HepG2 (cell line): ENCODE measurements around the gene SGSH. TPM values are rescaled to one million over a fixed set of nuclear protein-coding genes. Genes with fewer than 3 reads are reported as not detected.

Experiments used
- ATAC-seq: fragments of 200-7000 bp; cut with Tn5 transposase; 3 replicates; pipeline ENCODE4 v1.9.1; 2020; ENCODE audit warnings: mild to moderate bottlenecking, moderate library complexity
- BruUV-seq: library from RNA; stranded (reverse); fragments of 400-500 nt; replicated peaks from 2 replicates; lab custom pipeline; 2021; lab: Mats Ljungman, UMichigan
- CTCF ChIA-PET: fragments of 300-600 bp; formaldehyde crosslinking; extraction: SDS; loops from one replicate; lab custom pipeline; 2021; ENCODE audit warnings: low total read pairs, inconsistent platforms, low intra/inter-chr PET ratio; lab: Yijun Ruan, JAX
- POLR2A ChIA-PET: fragments of 350-600 bp; sonication (Branson Sonifier 250); formaldehyde crosslinking; loops from one replicate; lab custom pipeline; 2020; ENCODE audit warnings: antibody characterized with exemption, inconsistent platforms; lab: Yijun Ruan, JAX
- DNase-seq: peaks from one replicate; pipeline ENCODE4 v3.0.0-alpha.2; 2015; ENCODE audit warnings: low spot score
- FAIRE-seq: peaks from 3 replicates; lab custom pipeline; 2011; peaks lifted over from hg19 to GRCh38; lab: Jason Lieb, UNC
- H2AFZ ChIP-seq: one replicate; pipeline ENCODE4 v1.6.1; 2011; ENCODE audit warnings: low read length, inconsistent platforms
- H3K27ac ChIP-seq: fragments of 300-600 bp; 3 replicates; pipeline ENCODE4 v1.8.0; 2011; ENCODE audit warnings: mixed run types, mild to moderate bottlenecking, mixed read lengths, low read length, inconsistent platforms; ENCODE audit not compliant: insufficient read depth; ENCODE audit errors: extremely low read length
- H3K27me3 ChIP-seq, 2 experiments: fragments of 200-600 bp in 1 of 2; 2 replicates in 1 of 2; 3 replicates in 1 of 2; pipeline versions ENCODE4 v1.6.0 to v1.8.0; 2011; ENCODE audit warnings: low read length in 2 of 2, mild to moderate bottlenecking in 2 of 2, moderate library complexity in 2 of 2, inconsistent platforms in 1 of 2; ENCODE audit not compliant: insufficient read depth in 2 of 2, control insufficient read depth in 1 of 2
- H3K36me3 ChIP-seq, 2 experiments: fragments of 200-600 bp in 1 of 2; replicated peaks in 1 of 2; 2 replicates in 1 of 2; 3 replicates in 1 of 2; pipeline versions ENCODE4 v1.5.1 to v1.8.0; 2011; ENCODE audit warnings: low read length in 2 of 2, inconsistent platforms in 1 of 2; ENCODE audit not compliant: insufficient read depth in 2 of 2, control insufficient read depth in 1 of 2
- H3K4me1 ChIP-seq: 2 replicates; pipeline ENCODE4 v1.5.1; 2012; ENCODE audit warnings: low read length, inconsistent platforms; ENCODE audit not compliant: insufficient read depth
- H3K4me2 ChIP-seq: 2 replicates; pipeline ENCODE4 v1.6.0; 2011; ENCODE audit warnings: low read depth, low read length, inconsistent platforms
- H3K4me3 ChIP-seq, 3 experiments: fragments of 200-600 bp in 1 of 3; sonication (generic), shearing (Covaris generic) in 1 of 3; replicated peaks in 1 of 3; 2 replicates each; pipeline ENCODE4 v1.5.1; 2011 to 2016; ENCODE audit warnings: low read length in 3 of 3, inconsistent platforms in 2 of 3, low read depth in 2 of 3, mild to moderate bottlenecking in 2 of 3, control low read depth in 1 of 3, mixed read lengths in 1 of 3; ENCODE audit not compliant: insufficient read depth in 1 of 3
- H3K79me2 ChIP-seq: one replicate; pipeline ENCODE4 v1.6.1; 2011; ENCODE audit warnings: low read length, inconsistent platforms; ENCODE audit not compliant: insufficient read depth
- H3K9ac ChIP-seq: 2 replicates; pipeline ENCODE4 v1.6.0; 2011; ENCODE audit warnings: mild to moderate bottlenecking, low read depth, low read length, inconsistent platforms; ENCODE audit not compliant: insufficient read depth
- H3K9me3 ChIP-seq: 2 replicates; pipeline ENCODE4 v1.5.1; 2012; ENCODE audit warnings: mild to moderate bottlenecking, low read length
- H4K20me1 ChIP-seq: 2 replicates; pipeline ENCODE4 v1.6.0; 2011; ENCODE audit warnings: inconsistent platforms, mild to moderate bottlenecking, low read length, moderate library complexity; ENCODE audit not compliant: insufficient read depth
- ASH2L ChIP-seq: fragments of 300-600, 200-600 bp; sonication (generic); IDR thresholded peaks from 2 replicates; pipeline ENCODE4 v1.7.0; 2017; ENCODE audit warnings: low read depth, mild to moderate bottlenecking, moderate library complexity, mixed read lengths, low read length; ENCODE audit not compliant: insufficient read length
- BCLAF1 ChIP-seq: fragments of 450-650 bp; IDR thresholded peaks from 2 replicates; pipeline ENCODE4 v1.6.1; 2017; ENCODE audit warnings: mild to moderate bottlenecking
- HNRNPL ChIP-seq: fragments of 200-400 bp; formaldehyde crosslinking; IDR thresholded peaks from 2 replicates; pipeline ENCODE4 v1.6.1; 2017; ENCODE audit warnings: mild to moderate bottlenecking, low read depth, low read length
- KIAA2018 ChIP-seq: sonication (generic); formaldehyde crosslinking; IDR thresholded peaks from 2 replicates; pipeline ENCODE4 v1.5.0; 2020; ENCODE audit warnings: mild to moderate bottlenecking, missing genetic modification reagents, borderline replicate concordance
- MZF1 ChIP-seq: sonication (generic); formaldehyde crosslinking; IDR thresholded peaks from 2 replicates; pipeline ENCODE4 v1.8.1; 2023; ENCODE audit warnings: mild to moderate bottlenecking, missing genetic modification reagents, borderline replicate concordance
- PREB ChIP-seq: sonication (generic); formaldehyde crosslinking; IDR thresholded peaks from 2 replicates; pipeline ENCODE4 v1.4.0; 2020; ENCODE audit warnings: missing genetic modification reagents
- ZNF879 ChIP-seq: sonication (generic); formaldehyde crosslinking; IDR thresholded peaks from 2 replicates; pipeline ENCODE4 v1.8.1; 2023; ENCODE audit warnings: missing genetic modification reagents
- whole genome bisulfite sequencing: methylation state at CpG from one replicate; pipeline ENCODE4 v1.1.6; 2017; ENCODE audit warnings: low lambda C conversion rate; 5-methylcytosine and 5-hydroxymethylcytosine counted together
- in situ Hi-C: cut with HindIII; loops from 2 replicates; pipeline ENCODE4 v1.10.0; 2017; ENCODE audit warnings: low pct_unique_long_range_greater_than_20kb; ENCODE audit not compliant: extremely low pct_ligation_motif_present
- intact Hi-C: fragments of 100-400 bp; cut with micrococcal nuclease; formaldehyde crosslinking; loops from one replicate; pipeline ENCODE4 v1.10.0; 2022; ENCODE audit not compliant: unreplicated experiment
- polyA plus RNA-seq, 8 experiments: library from polyadenylated mRNA; depleted of rRNA in 3 of 8; stranded (reverse) in 7 of 8; unstranded in 1 of 8; fragments of >200 nt; fragmentation: Illumina TruSeq in 4 of 8; extraction: Trizol in 4 of 8; gene quantifications; 2 replicates each; pipeline versions ENCODE4 v1.2.1 to v1.2.3, GENCODE V29; 2011 to 2016; ENCODE audit warnings: low read depth in 4 of 8, missing spikeins in 1 of 8, mixed read lengths in 1 of 8; ENCODE audit not compliant: insufficient read depth in 1 of 8
- total RNA-seq, 5 experiments: library from RNA; depleted of rRNA; stranded (reverse); fragments of >200 nt; fragmentation: Illumina TruSeq; extraction: Trizol; gene quantifications; 2 replicates each; pipeline ENCODE4 v1.2.3, GENCODE V29; 2016; ENCODE audit warnings: low read depth in 1 of 5

Gene SGSH
- total and polyA plus RNA-seq, 2 of the 13 experiments (the other 11 are each of a cell fraction or from before 2014, with no cell fraction given), result 12.2 to 17.6 TPM

- TF ChIP-seq ZNF879 (CRISPR knock-in tag), result no peak
Measured at GRCh38 chr17:80224683-80225082, 4.5 kb upstream of the SGSH start (continued).

GRCh38 chr17:80223838-80224497 lies 3.8 kb upstream of the SGSH start:
- no peak overlapping the region for H3K9ac ChIP-seq
- WGBS, result 81% methylated on average over 11 of the region's 11 CpGs
- BruUV-seq, result no TSS peak
- TF ChIP-seq ASH2L (peak; percentile 27), BCLAF1 (no peak), HNRNPL (0 out of 2 replicates have a peak, but pooled peaks have one; percentile 34), KIAA2018 (CRISPR knock-in tag) (no peak), PREB (CRISPR knock-in tag) (no peak), MZF1 (no peak)
- no peak overlapping the region for H3K4me2 ChIP-seq
- H4K20me1 ChIP-seq, result no peaks in the 10 kb centered on the region
- H3K27ac ChIP-seq, result no peak overlapping the region
- DNase-seq (no peak), ATAC-seq (no peak), FAIRE-seq (no peak)
- H3K4me3 ChIP-seq, result no peak overlapping the region
- H3K9me3 ChIP-seq, result no peaks in the 10 kb centered on the region
- no peak overlapping the region for H2AFZ ChIP-seq
- H3K79me2 ChIP-seq, result peaks cover 9% of the 10 kb centered on the region
- intact Hi-C loops (no loop called here), in situ Hi-C loops (no loop called here)
- peaks cover 3 to 4% of the 10 kb centered on the region in 2 experiments; a peak in 1 of 5 replicates for H3K36me3 ChIP-seq
- H3K4me1 ChIP-seq, result peaks cover 17% of the 10 kb centered on the region
- H3K27me3 ChIP-seq, result no peaks in the 10 kb centered on the region
- ChIA-PET POLR2A (no interaction called here), CTCF (no interaction called here)
